ENCODE data around the gene HIBCH. TPM values are rescaled to one million over a fixed set of nuclear protein-coding genes. Genes with fewer than 3 reads are reported as not detected.
A peak's percentile ranks its signal among the peaks of the same experiment; 100 is the strongest.

HIBCH gene
- total and polyA plus RNA-seq, 2 of the 13 experiments (the other 11 are each of a cell fraction or from before 2014, with no cell fraction given): 18.8 to 49.5 TPM

DNA sequence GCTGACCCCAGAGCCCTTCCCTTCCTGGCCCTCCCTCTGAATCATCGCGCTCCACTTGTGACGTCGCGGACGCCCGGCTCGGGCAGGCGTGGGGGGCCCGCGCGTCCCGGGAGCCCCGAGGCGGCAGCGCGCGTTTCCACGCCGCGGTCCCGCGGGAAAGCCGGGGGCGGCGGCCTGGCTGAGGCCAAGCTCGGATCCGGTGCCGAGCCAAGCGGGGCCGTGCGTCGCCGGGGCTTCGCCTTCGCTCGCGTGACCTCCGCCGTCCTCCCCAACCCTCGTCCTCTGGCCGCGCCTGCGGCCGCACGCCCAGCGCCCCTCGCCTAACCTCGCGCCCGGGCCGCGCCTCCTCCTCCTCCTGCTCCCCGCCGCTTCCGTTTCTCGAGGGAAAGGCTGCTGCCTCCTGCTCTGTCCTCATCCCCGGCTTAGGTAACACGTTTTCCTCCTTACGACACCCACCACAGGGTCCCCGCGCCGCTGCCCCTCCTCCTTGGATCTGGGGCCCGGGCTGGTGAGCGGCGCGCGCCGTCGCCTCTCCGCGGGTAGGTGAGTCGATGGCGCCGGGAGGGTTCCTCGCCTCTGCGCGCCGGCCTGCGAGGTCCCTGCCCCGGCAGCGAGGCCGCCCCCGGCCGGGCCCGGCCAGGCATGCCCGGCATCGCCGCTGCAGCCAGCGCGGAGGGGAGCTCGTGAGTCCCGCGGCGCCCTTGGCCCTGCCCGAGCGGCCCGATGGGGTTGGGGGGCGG is 24.1 kb upstream of the HIBCH start, which contains the start of gene INPP1 (continued):
- TF ChIP-seq, protein P1, sequence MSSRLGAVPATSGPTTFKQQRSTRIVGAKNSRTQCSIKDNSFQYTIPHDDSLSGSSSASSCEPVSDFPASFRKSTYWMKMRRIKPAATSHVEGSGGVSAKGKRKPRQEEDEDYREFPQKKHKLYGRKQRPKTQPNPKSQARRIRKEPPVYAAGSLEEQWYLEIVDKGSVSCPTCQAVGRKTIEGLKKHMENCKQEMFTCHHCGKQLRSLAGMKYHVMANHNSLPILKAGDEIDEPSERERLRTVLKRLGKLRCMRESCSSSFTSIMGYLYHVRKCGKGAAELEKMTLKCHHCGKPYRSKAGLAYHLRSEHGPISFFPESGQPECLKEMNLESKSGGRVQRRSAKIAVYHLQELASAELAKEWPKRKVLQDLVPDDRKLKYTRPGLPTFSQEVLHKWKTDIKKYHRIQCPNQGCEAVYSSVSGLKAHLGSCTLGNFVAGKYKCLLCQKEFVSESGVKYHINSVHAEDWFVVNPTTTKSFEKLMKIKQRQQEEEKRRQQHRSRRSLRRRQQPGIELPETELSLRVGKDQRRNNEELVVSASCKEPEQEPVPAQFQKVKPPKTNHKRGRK (CRISPR knock-in tag; IDR thresholded peaks at IDR 0.05): no peak
- TF ChIP-seq, protein P2, sequence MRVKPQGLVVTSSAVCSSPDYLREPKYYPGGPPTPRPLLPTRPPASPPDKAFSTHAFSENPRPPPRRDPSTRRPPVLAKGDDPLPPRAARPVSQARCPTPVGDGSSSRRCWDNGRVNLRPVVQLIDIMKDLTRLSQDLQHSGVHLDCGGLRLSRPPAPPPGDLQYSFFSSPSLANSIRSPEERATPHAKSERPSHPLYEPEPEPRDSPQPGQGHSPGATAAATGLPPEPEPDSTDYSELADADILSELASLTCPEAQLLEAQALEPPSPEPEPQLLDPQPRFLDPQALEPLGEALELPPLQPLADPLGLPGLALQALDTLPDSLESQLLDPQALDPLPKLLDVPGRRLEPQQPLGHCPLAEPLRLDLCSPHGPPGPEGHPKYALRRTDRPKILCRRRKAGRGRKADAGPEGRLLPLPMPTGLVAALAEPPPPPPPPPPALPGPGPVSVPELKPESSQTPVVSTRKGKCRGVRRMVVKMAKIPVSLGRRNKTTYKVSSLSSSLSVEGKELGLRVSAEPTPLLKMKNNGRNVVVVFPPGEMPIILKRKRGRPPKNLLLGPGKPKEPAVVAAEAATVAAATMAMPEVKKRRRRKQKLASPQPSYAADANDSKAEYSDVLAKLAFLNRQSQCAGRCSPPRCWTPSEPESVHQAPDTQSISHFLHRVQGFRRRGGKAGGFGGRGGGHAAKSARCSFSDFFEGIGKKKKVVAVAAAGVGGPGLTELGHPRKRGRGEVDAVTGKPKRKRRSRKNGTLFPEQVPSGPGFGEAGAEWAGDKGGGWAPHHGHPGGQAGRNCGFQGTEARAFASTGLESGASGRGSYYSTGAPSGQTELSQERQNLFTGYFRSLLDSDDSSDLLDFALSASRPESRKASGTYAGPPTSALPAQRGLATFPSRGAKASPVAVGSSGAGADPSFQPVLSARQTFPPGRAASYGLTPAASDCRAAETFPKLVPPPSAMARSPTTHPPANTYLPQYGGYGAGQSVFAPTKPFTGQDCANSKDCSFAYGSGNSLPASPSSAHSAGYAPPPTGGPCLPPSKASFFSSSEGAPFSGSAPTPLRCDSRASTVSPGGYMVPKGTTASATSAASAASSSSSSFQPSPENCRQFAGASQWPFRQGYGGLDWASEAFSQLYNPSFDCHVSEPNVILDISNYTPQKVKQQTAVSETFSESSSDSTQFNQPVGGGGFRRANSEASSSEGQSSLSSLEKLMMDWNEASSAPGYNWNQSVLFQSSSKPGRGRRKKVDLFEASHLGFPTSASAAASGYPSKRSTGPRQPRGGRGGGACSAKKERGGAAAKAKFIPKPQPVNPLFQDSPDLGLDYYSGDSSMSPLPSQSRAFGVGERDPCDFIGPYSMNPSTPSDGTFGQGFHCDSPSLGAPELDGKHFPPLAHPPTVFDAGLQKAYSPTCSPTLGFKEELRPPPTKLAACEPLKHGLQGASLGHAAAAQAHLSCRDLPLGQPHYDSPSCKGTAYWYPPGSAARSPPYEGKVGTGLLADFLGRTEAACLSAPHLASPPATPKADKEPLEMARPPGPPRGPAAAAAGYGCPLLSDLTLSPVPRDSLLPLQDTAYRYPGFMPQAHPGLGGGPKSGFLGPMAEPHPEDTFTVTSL (CRISPR knock-in tag; IDR thresholded peaks at IDR 0.05; ENCODE audit: borderline replicate concordance): peak; percentile 53; the same call in 1 of the 2 replicates
- TF ChIP-seq, protein P3, sequence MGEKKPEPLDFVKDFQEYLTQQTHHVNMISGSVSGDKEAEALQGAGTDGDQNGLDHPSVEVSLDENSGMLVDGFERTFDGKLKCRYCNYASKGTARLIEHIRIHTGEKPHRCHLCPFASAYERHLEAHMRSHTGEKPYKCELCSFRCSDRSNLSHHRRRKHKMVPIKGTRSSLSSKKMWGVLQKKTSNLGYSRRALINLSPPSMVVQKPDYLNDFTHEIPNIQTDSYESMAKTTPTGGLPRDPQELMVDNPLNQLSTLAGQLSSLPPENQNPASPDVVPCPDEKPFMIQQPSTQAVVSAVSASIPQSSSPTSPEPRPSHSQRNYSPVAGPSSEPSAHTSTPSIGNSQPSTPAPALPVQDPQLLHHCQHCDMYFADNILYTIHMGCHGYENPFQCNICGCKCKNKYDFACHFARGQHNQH (CRISPR knock-in tag; IDR thresholded peaks at IDR 0.05): no peak; the same call in 1 of the 2 replicates
- TF ChIP-seq KLF9 (CRISPR knock-in tag; IDR thresholded peaks at IDR 0.05; ENCODE audit: low read depth) (no peak), ZFY (CRISPR knock-in tag; IDR thresholded peaks at IDR 0.05) (peak; percentile 94), MYNN (CRISPR knock-in tag; IDR thresholded peaks at IDR 0.05; ENCODE audit: low read depth) (no peak), TBX2 (CRISPR knock-in tag; IDR thresholded peaks at IDR 0.05; ENCODE audit: borderline replicate concordance) (peak; percentile 86), HNRNPL (IDR thresholded peaks at IDR 0.05; ENCODE audit: low read depth, low read length) (no peak), ZFP41 (CRISPR knock-in tag; IDR thresholded peaks at IDR 0.05; ENCODE audit: borderline replicate concordance) (peak; percentile 82; the same call in 1 of the 2 replicates), BRCA1 (CRISPR knock-in tag; IDR thresholded peaks at IDR 0.05) (no peak), SKI (IDR thresholded peaks at IDR 0.05; ENCODE audit: partially characterized antibody) (no peak), ZNF33A (CRISPR knock-in tag; IDR thresholded peaks at IDR 0.05; ENCODE audit: borderline replicate concordance) (no peak)
- TF ChIP-seq, protein P4, sequence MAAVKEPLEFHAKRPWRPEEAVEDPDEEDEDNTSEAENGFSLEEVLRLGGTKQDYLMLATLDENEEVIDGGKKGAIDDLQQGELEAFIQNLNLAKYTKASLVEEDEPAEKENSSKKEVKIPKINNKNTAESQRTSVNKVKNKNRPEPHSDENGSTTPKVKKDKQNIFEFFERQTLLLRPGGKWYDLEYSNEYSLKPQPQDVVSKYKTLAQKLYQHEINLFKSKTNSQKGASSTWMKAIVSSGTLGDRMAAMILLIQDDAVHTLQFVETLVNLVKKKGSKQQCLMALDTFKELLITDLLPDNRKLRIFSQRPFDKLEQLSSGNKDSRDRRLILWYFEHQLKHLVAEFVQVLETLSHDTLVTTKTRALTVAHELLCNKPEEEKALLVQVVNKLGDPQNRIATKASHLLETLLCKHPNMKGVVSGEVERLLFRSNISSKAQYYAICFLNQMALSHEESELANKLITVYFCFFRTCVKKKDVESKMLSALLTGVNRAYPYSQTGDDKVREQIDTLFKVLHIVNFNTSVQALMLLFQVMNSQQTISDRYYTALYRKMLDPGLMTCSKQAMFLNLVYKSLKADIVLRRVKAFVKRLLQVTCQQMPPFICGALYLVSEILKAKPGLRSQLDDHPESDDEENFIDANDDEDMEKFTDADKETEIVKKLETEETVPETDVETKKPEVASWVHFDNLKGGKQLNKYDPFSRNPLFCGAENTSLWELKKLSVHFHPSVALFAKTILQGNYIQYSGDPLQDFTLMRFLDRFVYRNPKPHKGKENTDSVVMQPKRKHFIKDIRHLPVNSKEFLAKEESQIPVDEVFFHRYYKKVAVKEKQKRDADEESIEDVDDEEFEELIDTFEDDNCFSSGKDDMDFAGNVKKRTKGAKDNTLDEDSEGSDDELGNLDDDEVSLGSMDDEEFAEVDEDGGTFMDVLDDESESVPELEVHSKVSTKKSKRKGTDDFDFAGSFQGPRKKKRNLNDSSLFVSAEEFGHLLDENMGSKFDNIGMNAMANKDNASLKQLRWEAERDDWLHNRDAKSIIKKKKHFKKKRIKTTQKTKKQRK (IDR thresholded peaks at IDR 0.05; ENCODE audit: low read length): no peak
- TF ChIP-seq, protein P5, sequence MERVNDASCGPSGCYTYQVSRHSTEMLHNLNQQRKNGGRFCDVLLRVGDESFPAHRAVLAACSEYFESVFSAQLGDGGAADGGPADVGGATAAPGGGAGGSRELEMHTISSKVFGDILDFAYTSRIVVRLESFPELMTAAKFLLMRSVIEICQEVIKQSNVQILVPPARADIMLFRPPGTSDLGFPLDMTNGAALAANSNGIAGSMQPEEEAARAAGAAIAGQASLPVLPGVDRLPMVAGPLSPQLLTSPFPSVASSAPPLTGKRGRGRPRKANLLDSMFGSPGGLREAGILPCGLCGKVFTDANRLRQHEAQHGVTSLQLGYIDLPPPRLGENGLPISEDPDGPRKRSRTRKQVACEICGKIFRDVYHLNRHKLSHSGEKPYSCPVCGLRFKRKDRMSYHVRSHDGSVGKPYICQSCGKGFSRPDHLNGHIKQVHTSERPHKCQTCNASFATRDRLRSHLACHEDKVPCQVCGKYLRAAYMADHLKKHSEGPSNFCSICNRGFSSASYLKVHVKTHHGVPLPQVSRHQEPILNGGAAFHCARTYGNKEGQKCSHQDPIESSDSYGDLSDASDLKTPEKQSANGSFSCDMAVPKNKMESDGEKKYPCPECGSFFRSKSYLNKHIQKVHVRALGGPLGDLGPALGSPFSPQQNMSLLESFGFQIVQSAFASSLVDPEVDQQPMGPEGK (CRISPR knock-in tag; IDR thresholded peaks at IDR 0.05): no peak
